HFF-Myc (cell line): ENCODE results near the gene CBX1.

Experiments used
- DNase-seq: peaks from one replicate; pipeline ENCODE4 v3.0.0-alpha.2; 2011; ENCODE audit warnings: low read depth; ENCODE audit errors: extremely low read depth
- H3K4me3 ChIP-seq: replicated peaks from 2 replicates; pipeline ENCODE4 v1.5.1; 2011; ENCODE audit warnings: low read depth, mild to moderate bottlenecking, control low read depth, low read length
- CTCF ChIP-seq: IDR thresholded peaks from 2 replicates; pipeline ENCODE4 v1.5.1; 2012; ENCODE audit warnings: mild to moderate bottlenecking, low read depth, low read length, control low read depth; ENCODE audit errors: missing control alignments

CBX1 gene

GRCh38 chr17:48053758-48054237 lies 47.5 kb downstream of the CBX1 start:
- DNase-seq: no peak
- H3K4me3 ChIP-seq: peak overlapping the region; percentile 24; the same call in 1 of the 2 replicates
- no peak for TF ChIP-seq CTCF

- no peak for TF ChIP-seq CTCF
- no peak for DNase-seq
- H3K4me3 ChIP-seq: peak overlapping the region; percentile 24
These were observed 48.1 kb downstream of the CBX1 start for GRCh38 chr17:48052956-48053757.

- H3K4me3 ChIP-seq: peak overlapping the region; percentile 24
- no peak for DNase-seq
- no peak for TF ChIP-seq CTCF
These were observed 49.4 kb downstream of the CBX1 start for GRCh38 chr17:48051706-48052486.

- DNase-seq: no peak
- H3K4me3 ChIP-seq: peak overlapping the region; percentile 24; the same call in 1 of the 2 replicates
- TF ChIP-seq CTCF: no peak
These were observed 50.0 kb downstream of the CBX1 start for GRCh38 chr17:48051283-48051682.

- peak overlapping the region; percentile 60 for H3K4me3 ChIP-seq
- peak; percentile 59 for DNase-seq
- TF ChIP-seq CTCF: no peak
These were observed 52.7 kb downstream of the CBX1 start for GRCh38 chr17:48048384-48049126.

GRCh38 chr17:48047741-48048383 lies 53.4 kb downstream of the CBX1 start, which contains the start of gene NFE2L1:
TSS of gene NFE2L1 (plus strand) at chr17:48048359. CDS start at chr17:48051119, 2,760 bp downstream.
- peak; percentile 99 for DNase-seq
- no peak for TF ChIP-seq CTCF
- peak within 1 kb of the TSS; percentile 60 for H3K4me3 ChIP-seq
